Stomach (tissue), 9 donors: ENCODE data around the gene DIPK1A. TPM values are rescaled to one million over a fixed set of nuclear protein-coding genes. Genes with fewer than 3 reads are reported as not detected.
A peak's percentile ranks its signal among the peaks of the same experiment; 100 is the strongest.

Source experiments
- DNase-seq, 2 donors: peaks; one replicate each; pipeline versions ENCODE4 v3.0.0 to v3.0.0-alpha.2; 2013 to 2019
- H3K27ac ChIP-seq, 5 donors: fragments of 200-600 bp in 4 of 5; sonication (generic) in 4 of 5; one replicate each; pipeline ENCODE4 v1.5.1; 2013 to 2019; ENCODE audit warnings: mild to moderate bottlenecking in 1 of 5, moderate library complexity in 1 of 5
- H3K27me3 ChIP-seq, 3 donors: fragments of 200-600 bp; sonication (generic); one replicate each; pipeline ENCODE4 v1.5.1; 2017 to 2019; ENCODE audit warnings: mixed run types in 1 of 3
- H3K36me3 ChIP-seq, 4 donors: fragments of 200-600 bp; sonication (generic); 1 replicate in 3 of 4; 2 replicates in 1 of 4; pipeline ENCODE4 v1.5.1; 2016 to 2019
- H3K4me1 ChIP-seq, 4 donors: fragments of 200-600 bp; sonication (generic); one replicate each; pipeline ENCODE4 v1.5.1; 2016 to 2019
- H3K4me3 ChIP-seq, 4 donors: fragments of 200-600 bp; sonication (generic) in 3 of 4; one replicate each; pipeline ENCODE4 v1.5.1; 2016 to 2019; ENCODE audit warnings: mild to moderate bottlenecking in 1 of 4
- H3K9me3 ChIP-seq, 4 donors: fragments of 200-600 bp; sonication (generic); one replicate each; pipeline ENCODE4 v1.5.1; 2016 to 2019
- EP300 ChIP-seq: sonication (generic); formaldehyde crosslinking; IDR thresholded peaks from one replicate; pipeline ENCODE4 v1.6.1; 2017; ENCODE audit warnings: antibody characterized with exemption
- POLR2A ChIP-seq, 4 donors: fragments of 450-650 bp; IDR thresholded peaks; one replicate each; pipeline ENCODE4 v1.6.1; 2016; ENCODE audit warnings: antibody characterized with exemption in 4 of 4, control low read depth in 2 of 4, mild to moderate bottlenecking in 1 of 4, moderate library complexity in 1 of 4
- POLR2AphosphoS5 ChIP-seq, 3 donors: sonication (generic); formaldehyde crosslinking; IDR thresholded peaks; one replicate each; pipeline ENCODE4 v1.6.1; 2016; ENCODE audit warnings: antibody characterized with exemption in 3 of 3
- WGBS, 5 donors: extraction: QIAGEN DNeasy Blood & Tissue Kit in 3 of 5; methylation state at CpG; one replicate each; pipeline versions ENCODE4 v1.1.5 to v1.1.7; 2013 to 2018; 5-methylcytosine and 5-hydroxymethylcytosine counted together
- intact Hi-C: fragments of 100-400 bp; cut with DNase I; formaldehyde crosslinking; loops from one replicate; pipeline ENCODE4 v1.15.1; 2023; ENCODE audit warnings: low total_unique reads
- polyA plus RNA-seq, 3 donors: library from polyadenylated mRNA; stranded (reverse); fragments of 200-250 nt; gene quantifications; one replicate each; pipeline ENCODE4 v1.2.3, GENCODE V29; 2013
- total RNA-seq, 5 donors: library from RNA; depleted of rRNA; stranded (reverse); fragments of >200 nt; gene quantifications; one replicate each; pipeline versions ENCODE4 v1.1.0 to v1.2.3, GENCODE V29; 2014 to 2016
- TF ChIP-seq, protein P1 (sequence below), 7 experiments: fragments of 450-650 bp in 4 of 7; fragments of 200-600 bp in 3 of 7; sonication (generic) in 3 of 7; IDR thresholded peaks; one replicate each; pipeline ENCODE4 v1.5.1; 2016 to 2019; ENCODE audit warnings: antibody characterized with exemption in 7 of 7, control low read depth in 2 of 7, mild to moderate bottlenecking in 1 of 7
- donor health status: healthy with polysubstance abuse.
- donor health status: Bipolar disorder and iron deficiency.
- donor health status: healthy.

Gene DIPK1A
- total and polyA plus RNA-seq, 8 donors, result 2.0 to 15.5 (median 5.0) TPM

DNA sequence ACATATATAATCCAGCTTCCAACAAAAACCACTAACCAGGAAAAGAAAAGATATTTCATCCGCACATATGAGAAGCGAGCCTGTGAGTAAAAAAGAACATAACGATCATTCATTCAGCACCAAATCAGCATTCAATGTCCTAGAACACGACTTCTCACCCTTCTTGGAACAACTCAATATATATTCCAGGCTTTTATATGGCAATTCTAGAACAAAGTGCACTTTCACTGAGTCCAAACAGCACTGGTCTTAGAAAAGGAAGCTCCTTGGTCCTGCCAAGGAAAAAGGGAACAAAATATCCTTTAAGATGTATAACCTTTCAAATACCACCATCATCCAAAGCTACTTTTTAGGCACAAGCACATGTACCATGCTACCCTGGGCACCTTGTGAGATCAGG, 84.9 kb downstream of the DIPK1A start:
- TF ChIP-seq EP300, result no peak
- TF ChIP-seq, protein P1, sequence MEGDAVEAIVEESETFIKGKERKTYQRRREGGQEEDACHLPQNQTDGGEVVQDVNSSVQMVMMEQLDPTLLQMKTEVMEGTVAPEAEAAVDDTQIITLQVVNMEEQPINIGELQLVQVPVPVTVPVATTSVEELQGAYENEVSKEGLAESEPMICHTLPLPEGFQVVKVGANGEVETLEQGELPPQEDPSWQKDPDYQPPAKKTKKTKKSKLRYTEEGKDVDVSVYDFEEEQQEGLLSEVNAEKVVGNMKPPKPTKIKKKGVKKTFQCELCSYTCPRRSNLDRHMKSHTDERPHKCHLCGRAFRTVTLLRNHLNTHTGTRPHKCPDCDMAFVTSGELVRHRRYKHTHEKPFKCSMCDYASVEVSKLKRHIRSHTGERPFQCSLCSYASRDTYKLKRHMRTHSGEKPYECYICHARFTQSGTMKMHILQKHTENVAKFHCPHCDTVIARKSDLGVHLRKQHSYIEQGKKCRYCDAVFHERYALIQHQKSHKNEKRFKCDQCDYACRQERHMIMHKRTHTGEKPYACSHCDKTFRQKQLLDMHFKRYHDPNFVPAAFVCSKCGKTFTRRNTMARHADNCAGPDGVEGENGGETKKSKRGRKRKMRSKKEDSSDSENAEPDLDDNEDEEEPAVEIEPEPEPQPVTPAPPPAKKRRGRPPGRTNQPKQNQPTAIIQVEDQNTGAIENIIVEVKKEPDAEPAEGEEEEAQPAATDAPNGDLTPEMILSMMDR (IDR thresholded peaks at IDR 0.05), result no peak
- no peak for TF ChIP-seq POLR2AphosphoS5 (IDR thresholded peaks at IDR 0.05)
- TF ChIP-seq POLR2A (IDR thresholded peaks at IDR 0.05), result no peak
- H3K36me3 ChIP-seq, result peaks cover 0 to 14% (median 6%) of the 10 kb centered on the region in 4 donors
- H3K27me3 ChIP-seq, result no peaks in the 10 kb centered on the region
- no peak overlapping the region for H3K4me3 ChIP-seq
- no peak for DNase-seq
- peaks cover 4 to 25% (median 12%) of the 10 kb centered on the region in 4 donors for H3K4me1 ChIP-seq
- no peak overlapping the region for H3K27ac ChIP-seq
- H3K9me3 ChIP-seq, result no peaks in the 10 kb centered on the region
- intact Hi-C loops, result no loop called here
- whole genome bisulfite sequencing, 5 donors, result 89 to 95% (median 93%) methylated on average over 4 of the region's 4 CpGs

DNA sequence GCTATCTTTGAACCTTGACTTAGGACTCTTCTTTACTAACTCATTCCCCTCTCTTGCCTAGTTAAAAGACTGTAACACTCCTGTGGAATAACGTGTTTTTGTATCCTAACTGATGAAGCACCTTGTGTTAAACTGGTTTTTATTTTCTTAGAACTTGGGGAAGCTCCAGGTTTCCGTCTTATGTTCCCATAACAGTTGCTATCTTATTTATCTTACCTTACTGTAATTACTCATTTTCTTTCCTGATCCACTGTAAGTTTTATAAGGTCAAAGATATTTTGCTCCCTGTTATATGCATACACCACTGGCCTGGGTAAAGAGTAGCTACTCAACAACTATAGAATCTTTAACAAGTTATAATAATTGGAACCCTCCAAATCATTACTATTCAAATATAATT, 86.3 kb downstream of the DIPK1A start:
- peaks cover 0 to 14% (median 6%) of the 10 kb centered on the region in 4 donors for H3K36me3 ChIP-seq
- DNase-seq, result no peak
- H3K4me1 ChIP-seq, result peaks cover 4 to 25% (median 12%) of the 10 kb centered on the region in 4 donors
- no peaks in the 10 kb centered on the region for H3K9me3 ChIP-seq
- intact Hi-C loops, result no loop called here
- H3K4me3 ChIP-seq, result no peak overlapping the region
- whole genome bisulfite sequencing, 5 donors, result 41 to 62% (median 51%) methylated on average over 2 of the region's 2 CpGs
- TF ChIP-seq EP300 (no peak), POLR2A (IDR thresholded peaks at IDR 0.05) (no peak), POLR2AphosphoS5 (IDR thresholded peaks at IDR 0.05) (no peak)
- TF ChIP-seq, protein P1 (IDR thresholded peaks at IDR 0.05), result no peak
- H3K27ac ChIP-seq, result no peak overlapping the region
- H3K27me3 ChIP-seq, result no peaks in the 10 kb centered on the region

DNA sequence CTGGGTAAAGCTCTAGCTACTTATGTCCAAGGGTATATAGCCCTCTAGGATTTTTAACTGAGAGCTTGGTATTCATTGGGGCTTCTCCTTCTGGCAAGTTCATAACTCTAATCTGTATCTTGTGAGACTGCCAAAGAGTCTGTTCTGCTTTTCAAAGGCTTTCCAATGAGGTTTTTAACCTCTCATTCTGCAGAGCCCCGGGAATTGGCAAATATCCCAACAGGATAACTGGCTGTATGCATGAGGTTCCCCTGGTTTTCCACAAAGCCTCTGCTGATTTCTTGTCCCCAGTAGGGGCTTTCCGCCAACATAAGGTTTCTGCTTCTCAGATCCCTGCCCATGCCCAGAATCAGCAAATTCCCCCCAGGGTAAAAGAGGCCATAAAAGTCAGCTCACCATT, 88.5 kb downstream of the DIPK1A start:
- DNase-seq, result peak in 1 of 2 donors; percentile 27
- intact Hi-C loops, result no loop called here
- Histone ChIP-seq H3K4me3 (no peak overlapping the region), H3K27me3 (no peaks in the 10 kb centered on the region), H3K36me3 (peaks cover 0 to 14% (median 6%) of the 10 kb centered on the region in 4 donors), H3K9me3 (no peaks in the 10 kb centered on the region), H3K27ac (no peak overlapping the region), H3K4me1 (peaks cover 0 to 12% (median 6%) of the 10 kb centered on the region in 4 donors)
- WGBS, 5 donors, result 35 to 71% (median 59%) methylated on average over 2 of the region's 2 CpGs
- TF ChIP-seq, protein P1 (IDR thresholded peaks at IDR 0.05), result no peak
- no peak for TF ChIP-seq POLR2A (IDR thresholded peaks at IDR 0.05)
- no peak for TF ChIP-seq EP300
- no peak for TF ChIP-seq POLR2AphosphoS5 (IDR thresholded peaks at IDR 0.05)

DNA sequence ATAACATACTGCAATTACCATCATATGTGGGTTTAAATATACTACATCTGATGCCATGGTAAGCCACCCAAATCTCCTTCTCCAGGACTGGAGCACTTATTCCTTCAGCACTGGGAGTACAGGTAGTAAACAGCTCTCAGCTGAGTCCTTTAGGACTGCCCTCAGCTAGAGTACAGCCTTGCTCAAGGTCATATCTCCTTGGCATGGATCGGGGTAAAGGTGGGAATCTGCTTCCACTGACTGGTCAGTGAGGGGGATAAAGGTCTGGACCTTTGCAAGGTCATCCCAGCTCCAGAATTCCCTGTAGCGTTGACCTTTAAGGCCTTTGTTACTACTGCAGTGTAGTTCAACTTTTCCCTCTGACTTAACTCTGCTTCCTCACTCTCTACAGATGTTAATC, 90.7 kb downstream of the DIPK1A start:
- intact Hi-C loops, result no loop called here
- Histone ChIP-seq H3K4me3 (no peak overlapping the region), H3K27me3 (no peaks in the 10 kb centered on the region), H3K27ac (no peak overlapping the region), H3K4me1 (no peaks in the 10 kb centered on the region), H3K9me3 (no peaks in the 10 kb centered on the region), H3K36me3 (peaks cover 0 to 14% (median 6%) of the 10 kb centered on the region in 4 donors)
- TF ChIP-seq EP300 (no peak), POLR2AphosphoS5 (IDR thresholded peaks at IDR 0.05) (no peak), POLR2A (IDR thresholded peaks at IDR 0.05) (no peak)
- TF ChIP-seq, protein P1 (IDR thresholded peaks at IDR 0.05), result no peak
- DNase-seq, result no peak
- WGBS, 5 donors, result 93 to 97% (median 94%) methylated on average over 2 of the region's 2 CpGs
